Fibroblast of pulmonary artery (primary cell): ENCODE measurements around the gene UNC13A.
"Not testable (repeated sequence)": the region's sequence is repeated elsewhere in the genome, so short reads cannot be mapped to it uniquely, and the experiment has no call there.

Experiments
- DNase-seq: peaks from one replicate; pipeline ENCODE4 v3.0.0-alpha.2; 2010; ENCODE audit warnings: low read depth
- H3K4me3 ChIP-seq: replicated peaks from 2 replicates; pipeline ENCODE4 v1.5.1; 2011; ENCODE audit warnings: low read depth, mild to moderate bottlenecking, control low read depth, low read length, moderate library complexity
- TF ChIP-seq, protein P1 (sequence below): IDR thresholded peaks from 2 replicates; pipeline ENCODE4 v1.5.1; 2011; ENCODE audit warnings: mild to moderate bottlenecking, control low read depth, low read length, inconsistent platforms; ENCODE audit errors: missing control alignments

UNC13A gene

DNA sequence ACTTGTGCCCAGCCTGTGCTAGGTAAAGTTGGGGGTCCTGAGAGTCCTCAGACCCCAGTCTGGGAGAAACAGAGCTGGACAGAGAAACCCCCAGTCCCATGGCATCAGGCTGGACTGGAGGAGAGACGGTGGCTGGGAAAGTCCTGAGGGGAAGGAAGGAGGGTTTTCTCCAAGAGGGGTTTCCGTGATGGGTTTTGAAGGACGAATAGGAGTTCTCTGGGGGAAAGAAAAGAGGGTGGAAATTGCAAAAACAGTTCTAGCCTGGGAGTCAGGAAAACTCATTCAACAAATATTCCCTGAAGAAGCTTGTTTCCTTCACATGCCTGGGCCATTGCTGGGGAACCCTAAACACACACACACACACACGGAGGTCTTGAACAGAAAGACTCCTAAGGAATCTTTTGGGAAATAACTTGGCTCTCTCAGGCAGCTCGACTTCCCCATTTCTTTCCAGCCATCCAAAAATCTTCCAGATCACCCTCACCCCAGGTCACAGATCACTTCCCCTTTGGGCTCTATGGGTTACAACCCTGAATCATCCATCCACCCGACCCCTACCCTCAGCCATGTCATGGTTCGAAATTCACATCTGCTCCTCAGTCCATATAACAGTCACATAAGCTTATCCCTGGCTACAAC lies 85.2 kb downstream of the UNC13A start:
- TF ChIP-seq, protein P1, sequence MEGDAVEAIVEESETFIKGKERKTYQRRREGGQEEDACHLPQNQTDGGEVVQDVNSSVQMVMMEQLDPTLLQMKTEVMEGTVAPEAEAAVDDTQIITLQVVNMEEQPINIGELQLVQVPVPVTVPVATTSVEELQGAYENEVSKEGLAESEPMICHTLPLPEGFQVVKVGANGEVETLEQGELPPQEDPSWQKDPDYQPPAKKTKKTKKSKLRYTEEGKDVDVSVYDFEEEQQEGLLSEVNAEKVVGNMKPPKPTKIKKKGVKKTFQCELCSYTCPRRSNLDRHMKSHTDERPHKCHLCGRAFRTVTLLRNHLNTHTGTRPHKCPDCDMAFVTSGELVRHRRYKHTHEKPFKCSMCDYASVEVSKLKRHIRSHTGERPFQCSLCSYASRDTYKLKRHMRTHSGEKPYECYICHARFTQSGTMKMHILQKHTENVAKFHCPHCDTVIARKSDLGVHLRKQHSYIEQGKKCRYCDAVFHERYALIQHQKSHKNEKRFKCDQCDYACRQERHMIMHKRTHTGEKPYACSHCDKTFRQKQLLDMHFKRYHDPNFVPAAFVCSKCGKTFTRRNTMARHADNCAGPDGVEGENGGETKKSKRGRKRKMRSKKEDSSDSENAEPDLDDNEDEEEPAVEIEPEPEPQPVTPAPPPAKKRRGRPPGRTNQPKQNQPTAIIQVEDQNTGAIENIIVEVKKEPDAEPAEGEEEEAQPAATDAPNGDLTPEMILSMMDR = no peak
- H3K4me3 ChIP-seq = no peak overlapping the region
- DNase-seq = no peak

DNA sequence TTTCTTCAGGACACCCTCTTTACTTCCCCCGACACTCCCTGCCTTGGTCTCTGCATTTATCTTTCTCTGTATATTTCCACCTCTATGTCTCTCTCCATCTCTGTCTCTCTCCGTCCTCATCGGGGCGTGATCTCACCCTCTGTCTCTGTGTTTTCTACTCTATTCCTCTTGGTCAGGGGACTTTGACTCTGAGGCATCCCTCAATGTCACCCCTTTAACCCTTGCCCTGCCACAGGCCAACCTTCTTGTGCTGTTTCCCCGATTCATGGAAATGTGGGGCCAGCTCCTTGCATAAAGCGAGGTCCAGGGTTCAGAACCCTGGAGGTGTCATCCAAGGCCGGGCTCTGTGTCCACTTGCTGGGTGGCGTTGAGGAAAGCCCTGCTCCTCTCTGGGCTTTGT lies 85.9 kb downstream of the UNC13A start:
- no peak overlapping the region for H3K4me3 ChIP-seq
- TF ChIP-seq, protein P1 = no peak
- DNase-seq = no peak

DNA sequence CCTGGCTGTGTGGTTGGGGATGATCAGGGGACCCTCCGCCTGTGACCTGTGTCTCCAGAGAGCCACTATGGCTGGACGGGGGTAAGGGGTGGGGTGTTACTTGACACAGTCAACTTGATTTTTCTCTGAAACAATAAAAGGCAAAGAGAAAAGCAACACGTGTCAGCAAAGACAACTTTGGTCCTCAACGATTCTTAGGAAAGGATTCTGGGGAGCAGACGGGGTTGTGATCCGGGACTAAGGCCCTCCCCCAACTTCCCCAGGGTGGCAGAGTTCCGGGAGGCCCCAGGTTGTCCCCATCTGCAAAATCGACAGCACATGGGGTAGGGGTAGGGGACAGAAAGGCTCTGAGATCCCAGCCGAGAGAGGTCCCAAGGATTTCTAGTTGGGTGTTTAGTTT lies 86.5 kb downstream of the UNC13A start:
- no peak for DNase-seq
- TF ChIP-seq, protein P1 = no peak
- H3K4me3 ChIP-seq = no peak overlapping the region

DNA sequence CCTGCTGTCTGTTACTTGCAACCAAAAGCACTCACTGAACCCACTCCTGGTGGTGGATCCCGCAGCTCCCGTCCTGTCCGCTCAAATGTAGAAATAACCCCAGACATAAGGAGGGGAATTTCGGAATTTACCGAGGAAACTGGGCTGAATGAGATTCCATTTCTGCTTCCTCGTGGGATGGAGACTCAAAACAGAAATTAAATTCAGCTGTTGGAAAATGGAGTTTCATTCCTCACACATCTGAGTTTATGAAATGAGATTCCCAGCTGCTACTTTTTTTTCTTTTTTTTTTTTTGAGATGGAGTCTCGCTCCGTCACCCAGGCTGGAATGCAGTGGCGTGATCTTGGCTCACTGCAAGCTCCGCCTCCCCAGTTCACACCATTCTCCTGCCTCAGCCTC lies 88.4 kb downstream of the UNC13A start:
- no peak overlapping the region for H3K4me3 ChIP-seq
- DNase-seq = no peak
- TF ChIP-seq, protein P1 = no peak

DNA sequence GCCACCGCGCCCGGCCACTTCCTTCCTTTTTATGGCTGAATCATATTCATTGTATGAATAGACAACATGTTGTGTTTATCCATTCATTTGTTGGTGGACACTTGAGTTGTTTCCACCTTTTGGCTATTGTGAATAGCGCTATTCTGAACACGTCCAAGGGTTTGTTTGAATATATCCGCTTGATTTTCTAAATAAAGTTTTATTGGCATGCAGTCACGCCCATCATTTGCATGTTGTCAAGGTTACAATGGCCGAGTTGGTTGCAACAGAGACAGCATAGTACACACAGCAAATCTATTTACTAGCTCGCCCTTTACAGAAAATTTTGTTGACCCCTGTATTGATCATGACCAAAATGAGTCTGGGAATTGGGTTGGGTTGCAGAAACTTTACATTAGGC lies 89.2 kb downstream of the UNC13A start:
- TF ChIP-seq, protein P1 = no peak
- H3K4me3 ChIP-seq = no peak overlapping the region
- DNase-seq = no peak

DNA sequence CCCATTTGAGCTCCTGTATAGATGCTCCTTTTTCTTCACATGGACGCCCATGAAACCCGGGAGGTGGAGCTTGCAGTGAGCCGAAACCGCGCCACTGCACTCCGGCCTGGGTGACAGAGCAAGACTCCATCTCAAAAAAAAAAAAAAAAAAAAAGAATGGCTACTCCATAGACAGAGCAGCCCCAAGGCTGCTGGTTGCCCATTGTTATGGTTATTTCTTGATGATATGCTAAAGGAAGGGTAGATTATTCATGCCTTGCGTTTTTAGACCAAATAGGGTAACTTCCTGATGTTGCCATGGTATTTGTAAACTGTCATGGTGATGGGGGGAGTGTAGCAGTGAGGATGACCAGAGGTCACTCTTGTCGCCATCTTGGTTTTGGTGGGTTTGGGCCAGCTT lies 90.1 kb downstream of the UNC13A start:
- not testable (repeated sequence) for H3K4me3 ChIP-seq, DNase-seq

DNA sequence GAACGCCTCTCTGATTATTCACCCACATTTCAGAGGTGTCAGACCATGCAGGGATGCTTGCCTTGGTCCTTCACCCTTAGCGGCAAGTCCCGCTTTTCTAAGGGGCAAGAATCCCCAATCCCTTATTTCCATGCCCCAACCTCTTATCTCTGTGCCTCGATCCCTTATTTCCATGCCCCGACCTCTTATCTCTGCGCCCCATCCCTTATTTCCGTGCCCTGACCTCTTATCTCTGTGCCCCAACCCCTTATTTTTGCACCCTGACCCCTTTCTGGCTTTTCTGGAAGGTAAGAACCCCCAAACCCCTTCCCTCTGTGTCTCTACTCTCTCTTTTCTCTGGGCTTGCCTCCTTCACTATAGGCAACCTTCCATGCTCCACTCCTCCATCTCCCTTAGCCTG lies 93.9 kb downstream of the UNC13A start:
- not testable (repeated sequence) for DNase-seq, H3K4me3 ChIP-seq

DNA sequence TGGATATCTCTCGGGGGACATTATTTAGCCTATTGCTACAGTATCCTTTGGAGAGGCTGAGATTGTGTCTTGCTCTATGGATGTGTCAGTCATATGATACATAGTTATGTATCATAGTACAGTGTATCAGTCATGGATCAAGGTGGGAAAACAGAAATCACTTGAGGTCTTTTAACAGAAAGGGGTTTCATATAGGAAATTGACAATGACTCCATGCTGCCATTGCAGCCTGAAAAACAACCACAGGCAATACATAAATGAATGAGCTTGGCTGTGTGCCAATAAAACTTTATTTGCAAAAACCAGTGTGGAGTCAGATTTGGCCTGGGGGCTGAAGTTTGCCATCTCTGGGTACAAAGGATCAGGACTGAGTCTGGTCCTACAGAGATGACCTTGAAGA lies 97.3 kb downstream of the UNC13A start:
- no peak overlapping the region for H3K4me3 ChIP-seq
- TF ChIP-seq, protein P1 = no peak
- no peak for DNase-seq

DNA sequence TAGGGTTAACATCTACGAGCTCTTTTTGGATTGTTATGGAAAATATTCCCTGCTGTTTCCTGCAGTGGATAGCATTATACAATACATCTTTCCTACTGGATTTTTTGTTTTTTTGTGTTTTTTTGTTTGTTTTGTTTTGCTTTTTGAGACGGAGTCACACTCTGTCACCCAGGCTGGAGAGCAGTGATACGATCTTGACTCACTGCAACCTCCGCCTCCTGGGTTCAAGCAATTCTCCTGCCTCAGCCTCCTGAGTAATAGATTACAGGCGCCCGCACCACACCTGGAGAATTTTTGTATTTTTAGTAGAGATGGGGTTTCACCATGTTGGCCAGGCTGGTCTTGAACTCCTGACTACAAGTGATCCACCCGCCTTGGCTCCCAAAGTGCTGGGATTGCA lies 102.8 kb downstream of the UNC13A start:
- not testable (repeated sequence) for H3K4me3 ChIP-seq, DNase-seq
